Activated CD4-positive, alpha-beta T cell treated with anti-CD3 and anti-CD28 coated beads, Interleukin-2, amount 10 ng/mL, durations not matched to agents 24 days and 14 days (primary cell): ENCODE data around the gene NPY2R. TPM values are rescaled to one million over a fixed set of nuclear protein-coding genes. Genes with fewer than 3 reads are reported as not detected.

ENCODE experiments used
- total RNA-seq: library from RNA; stranded (reverse); gene quantifications from 2 replicates; pipeline ENCODE4 v1.2.3, GENCODE V29; 2022

Gene NPY2R
- total RNA-seq, 1 donor from 2014 or later, result not detected

Other genes starting within 250 kb of the NPY2R start
- gene MAP9, start 168.3 kb downstream of the NPY2R start, total RNA-seq, result 6.1 and 6.9 TPM in 2 replicates